Frontal cortex (tissue), 4 donors: ENCODE results near the gene FAM118A. TPM values are rescaled to one million over a fixed set of nuclear protein-coding genes. Genes with fewer than 3 reads are reported as not detected.
"Not testable (repeated sequence)": the region's sequence is repeated elsewhere in the genome, so short reads cannot be mapped to it uniquely, and the experiment has no call there.

Experiments
- DNase-seq, 2 donors: peaks; one replicate each; pipeline ENCODE4 v3.0.0; 2012; ENCODE audit warnings: low spot score in 2 of 2
- FAIRE-seq: peaks from 2 replicates; lab custom pipeline; 2012; peaks lifted over from hg19 to GRCh38; lab: Jason Lieb, UNC
- total RNA-seq: library from RNA; depleted of rRNA; stranded (reverse); fragments of >200 nt; gene quantifications from one replicate; pipeline ENCODE4 v1.2.3, GENCODE V29; 2014
- donor health status: control.
- donor health status: control.
- donor health status: control.

The FAM118A gene
- total RNA-seq, 1 donor from 2014 or later: 14.3 TPM

DNA sequence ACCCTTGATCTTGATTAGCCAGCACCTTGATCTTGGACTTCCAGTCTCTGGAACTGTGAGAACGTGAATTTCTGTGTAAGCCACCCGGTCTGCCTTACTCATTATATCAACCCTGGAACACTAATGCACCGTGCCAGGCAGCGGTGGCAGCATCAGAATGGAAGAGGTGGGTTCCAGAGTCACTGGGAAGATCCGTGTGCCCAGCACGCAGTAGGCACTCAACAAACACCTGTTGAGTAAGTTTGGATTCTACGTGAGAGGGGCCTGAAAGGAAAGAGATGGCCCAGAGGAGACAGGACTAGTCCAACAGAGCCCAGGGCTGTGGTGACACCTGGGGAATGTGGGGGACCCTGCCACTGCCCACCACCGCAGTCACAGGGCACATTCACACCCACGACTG lies 31.6 kb upstream of the FAM118A start:
- DNase-seq (no peak), FAIRE-seq (no peak)

DNA sequence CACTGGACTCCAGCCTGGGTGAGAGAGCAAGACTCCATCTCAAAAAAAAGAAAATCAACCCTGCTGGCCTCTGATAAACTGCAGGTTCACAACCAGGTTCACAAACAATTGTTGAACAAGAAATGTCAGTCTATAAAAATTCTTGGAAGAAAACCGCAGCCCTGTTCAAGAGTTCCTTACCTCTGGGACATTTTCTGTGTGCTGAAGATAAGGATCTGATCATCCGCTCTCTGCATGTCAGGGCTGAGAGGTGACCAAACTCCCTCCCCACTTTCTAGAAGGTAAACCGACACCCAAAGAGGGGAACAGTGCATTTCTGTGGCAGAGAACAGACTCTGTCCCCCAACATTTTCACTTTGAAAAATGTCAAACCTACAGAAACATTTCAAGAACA lies 29.1 kb upstream of the FAM118A start:
- FAIRE-seq (no peak), DNase-seq (no peak)

DNA sequence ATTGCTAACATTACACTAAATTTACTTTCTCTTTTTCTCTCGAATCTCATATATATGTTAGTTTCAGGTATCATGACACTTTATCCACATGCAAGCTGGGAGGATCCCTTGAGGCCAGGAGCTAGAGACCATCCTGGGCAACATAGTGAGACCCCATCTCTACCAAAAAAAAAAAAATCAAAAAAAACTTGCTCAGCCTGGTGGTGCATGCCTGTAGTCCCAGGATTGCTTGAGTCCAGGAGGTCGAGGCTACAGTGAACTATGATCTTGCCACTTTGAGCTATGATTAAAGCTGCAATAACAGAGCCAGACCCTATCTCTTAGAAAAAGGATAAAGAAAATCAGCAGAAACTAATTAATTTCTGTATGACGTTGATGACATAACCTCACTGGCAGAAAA lies 28.7 kb upstream of the FAM118A start:
- FAIRE-seq (no peak), DNase-seq (no peak)

DNA sequence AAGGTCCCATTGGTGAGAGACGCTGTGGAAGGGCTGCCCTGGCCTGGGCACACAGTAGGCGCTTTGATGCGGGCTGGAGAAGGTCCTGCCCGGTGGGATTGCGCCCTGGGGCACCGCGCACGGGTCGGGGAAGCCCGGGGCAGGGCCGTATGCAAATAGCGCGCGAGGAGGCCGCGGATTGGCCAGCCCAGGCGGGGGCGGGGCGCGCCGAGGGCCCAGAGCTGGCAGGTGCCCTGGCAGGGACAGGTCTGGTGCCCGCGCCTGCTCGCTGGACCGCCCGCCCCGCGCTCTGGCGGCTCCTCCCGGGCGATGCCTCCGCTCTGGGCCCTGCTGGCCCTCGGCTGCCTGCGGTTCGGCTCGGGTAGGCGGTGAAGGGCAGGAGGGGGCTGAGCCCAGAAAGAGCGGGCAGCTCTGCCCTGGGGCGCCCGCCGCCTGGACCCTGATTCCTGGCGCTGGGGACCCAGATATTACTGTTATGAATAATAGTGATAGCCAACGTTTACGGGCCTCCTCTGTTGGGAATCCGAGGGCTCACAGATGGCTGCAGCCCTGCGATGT lies 24.9 kb upstream of the FAM118A start, which contains the start of gene UPK3A:
UPK3A (plus strand) TSS at position 245 of the 558 bp plus-strand sequence; CDS start at position 310, 65 bp downstream.
- FAIRE-seq (no peak), DNase-seq (peak; percentile 43 to 64)

DNA sequence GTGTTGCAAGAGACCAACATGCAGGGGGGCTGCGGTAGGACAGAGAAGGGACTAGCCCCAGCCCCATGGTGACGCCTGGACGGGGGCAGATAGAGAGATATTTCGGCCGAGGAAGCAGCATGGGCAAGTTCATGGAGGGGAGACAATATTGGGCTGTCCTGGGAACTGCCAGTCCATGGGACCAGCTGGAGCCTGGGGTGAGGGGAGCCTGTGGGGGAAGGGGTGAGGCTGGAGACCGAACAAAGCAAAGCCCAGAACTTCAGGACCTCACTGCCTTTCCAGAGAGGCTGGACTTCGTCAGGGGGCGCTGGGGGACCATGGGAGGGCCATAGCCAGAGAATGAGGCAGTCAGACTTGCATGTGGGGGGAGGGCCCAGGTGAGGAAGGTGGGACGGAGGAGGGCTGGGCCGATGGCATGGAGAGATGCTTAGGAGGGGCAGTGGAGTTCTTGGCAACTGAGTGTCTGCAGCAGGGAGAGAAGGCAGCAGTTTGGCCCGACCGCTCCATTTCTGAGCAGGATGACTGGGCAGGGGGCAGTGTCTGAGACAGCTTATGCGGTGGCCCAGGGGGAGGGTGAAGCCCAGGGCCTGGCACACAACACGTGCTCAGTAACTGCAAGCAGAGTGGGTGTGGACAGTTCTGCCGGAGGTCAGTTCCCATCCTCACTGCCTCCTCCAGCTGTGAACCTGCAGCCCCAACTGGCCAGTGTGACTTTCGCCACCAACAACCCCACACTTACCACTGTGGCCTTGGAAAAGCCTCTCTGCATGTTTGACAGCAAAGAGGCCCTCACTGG lies 24.3 kb upstream of the FAM118A start:
- FAIRE-seq (no peak), DNase-seq (no peak)

DNA sequence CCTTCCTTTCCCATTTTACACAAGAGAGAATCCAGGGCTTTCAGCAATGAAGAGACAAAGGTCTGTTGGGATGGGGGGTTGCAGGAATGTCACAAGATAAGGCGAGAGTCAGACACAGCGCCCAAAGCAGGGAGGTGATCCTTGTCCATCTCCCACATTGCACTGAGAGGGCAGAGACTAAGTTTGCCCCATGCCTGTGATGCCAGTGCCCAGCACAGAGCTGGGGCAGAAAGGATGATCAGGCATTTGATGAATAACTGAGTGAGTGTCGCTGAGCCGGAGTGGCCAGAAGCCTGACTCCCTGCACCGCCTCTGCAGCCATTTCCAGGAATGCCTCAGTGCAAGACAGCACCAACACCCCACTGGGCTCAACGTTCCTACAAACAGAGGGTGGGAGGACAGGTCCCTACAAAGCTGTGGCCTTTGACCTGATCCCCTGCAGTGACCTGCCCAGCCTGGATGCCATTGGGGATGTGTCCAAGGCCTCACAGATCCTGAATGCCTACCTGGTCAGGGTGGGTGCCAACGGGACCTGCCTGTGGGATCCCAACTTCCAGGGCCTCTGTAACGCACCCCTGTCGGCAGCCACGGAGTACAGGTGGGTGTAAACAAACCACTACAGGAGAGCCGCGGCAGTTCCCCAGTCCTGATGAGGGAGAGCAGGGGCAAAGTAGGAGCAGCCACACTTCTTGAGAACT lies 22.7 kb upstream of the FAM118A start:
- FAIRE-seq: no peak

DNA sequence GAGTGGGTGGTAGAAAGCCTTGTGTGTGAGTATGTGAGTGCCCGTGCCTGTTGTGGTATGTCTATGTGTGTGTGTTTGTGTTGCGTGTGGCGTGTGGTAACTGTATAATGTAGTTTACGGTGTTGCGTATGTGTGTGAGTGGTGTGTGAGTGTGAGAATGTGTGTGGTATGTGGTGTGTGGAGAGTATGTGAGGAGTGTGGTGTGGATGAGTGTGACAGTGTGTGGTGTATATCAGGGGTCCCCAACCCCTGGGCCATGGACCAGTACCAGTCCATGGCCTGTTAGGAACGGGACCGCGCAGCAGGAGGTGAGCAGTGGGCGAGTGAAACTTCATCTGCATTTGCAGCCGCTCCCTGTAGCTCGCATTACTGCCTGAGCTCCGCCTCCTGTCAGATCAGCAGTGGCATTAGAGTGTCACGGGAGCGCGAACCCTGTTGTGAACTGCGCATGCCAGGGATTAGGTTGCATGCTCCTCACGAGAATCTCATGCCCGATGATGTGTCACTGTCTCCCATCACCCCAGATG lies 19.3 kb upstream of the FAM118A start:
- no peak for FAIRE-seq
- DNase-seq: no peak

More for the DNA sequence above, 22.7 kb upstream of the FAM118A start:
- no peak for DNase-seq

DNA sequence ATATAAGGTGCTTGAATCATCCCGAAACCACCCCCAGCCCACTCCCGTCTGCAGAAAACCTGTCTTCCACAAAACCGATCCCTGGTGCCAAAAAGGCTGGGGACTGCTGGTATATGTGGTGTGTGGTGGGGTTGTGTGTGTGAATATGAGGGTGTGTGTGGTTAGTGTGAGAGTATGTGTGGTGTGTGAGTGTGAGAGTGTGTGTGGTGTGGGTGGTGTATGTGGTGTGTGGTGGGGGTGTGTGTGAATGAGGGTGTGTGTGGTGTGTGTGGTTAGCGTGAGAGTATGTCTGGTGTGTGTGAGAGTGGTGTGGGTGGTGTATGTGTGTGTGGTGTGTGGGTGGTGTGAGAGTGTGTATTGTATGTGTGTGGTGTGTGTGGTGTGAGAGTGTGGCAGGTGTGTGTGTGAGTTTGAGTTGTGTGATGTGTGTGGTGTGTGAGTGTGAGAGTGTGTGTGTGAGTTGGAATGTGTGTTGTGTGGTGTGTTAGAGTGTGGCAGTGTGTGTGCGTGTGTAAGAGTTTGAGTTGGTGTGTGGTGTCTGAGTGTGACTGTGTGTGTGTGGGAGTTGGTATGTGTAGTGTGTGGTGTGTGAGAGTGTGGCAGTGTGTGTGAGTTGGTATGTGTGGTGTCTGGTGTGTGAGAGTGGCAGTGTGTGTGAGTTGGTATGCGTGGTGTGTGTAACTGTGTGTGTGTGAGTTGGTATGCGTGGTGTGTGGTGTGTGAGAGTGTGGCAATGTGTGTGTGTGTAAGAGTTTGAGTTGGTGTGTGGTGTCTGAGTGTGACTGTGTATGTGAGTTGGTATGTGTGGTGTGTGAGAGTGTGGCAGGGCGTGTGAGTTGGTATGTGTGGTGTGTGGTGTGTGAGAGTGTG lies 18.4 kb upstream of the FAM118A start:
- no peak for FAIRE-seq
- DNase-seq: no peak

DNA sequence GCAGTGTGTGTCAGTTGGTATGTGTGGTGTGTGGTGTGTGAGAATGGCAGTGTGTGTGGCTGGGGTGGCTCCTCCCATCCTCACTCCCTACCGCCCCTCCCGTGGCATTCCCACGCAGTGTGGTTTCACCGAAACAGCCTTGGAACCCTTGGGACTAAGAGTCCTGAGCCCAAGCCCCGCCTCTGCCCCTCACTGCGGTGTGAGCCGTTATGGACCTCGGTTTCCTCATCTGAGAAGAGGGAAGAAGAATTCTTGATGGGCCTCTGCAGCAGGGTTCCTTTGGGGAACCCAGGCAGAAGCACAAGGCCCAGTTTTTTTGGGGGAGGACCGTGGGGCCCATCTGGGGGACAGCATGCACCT lies 17.8 kb upstream of the FAM118A start:
- FAIRE-seq (no peak), DNase-seq (no peak)

DNA sequence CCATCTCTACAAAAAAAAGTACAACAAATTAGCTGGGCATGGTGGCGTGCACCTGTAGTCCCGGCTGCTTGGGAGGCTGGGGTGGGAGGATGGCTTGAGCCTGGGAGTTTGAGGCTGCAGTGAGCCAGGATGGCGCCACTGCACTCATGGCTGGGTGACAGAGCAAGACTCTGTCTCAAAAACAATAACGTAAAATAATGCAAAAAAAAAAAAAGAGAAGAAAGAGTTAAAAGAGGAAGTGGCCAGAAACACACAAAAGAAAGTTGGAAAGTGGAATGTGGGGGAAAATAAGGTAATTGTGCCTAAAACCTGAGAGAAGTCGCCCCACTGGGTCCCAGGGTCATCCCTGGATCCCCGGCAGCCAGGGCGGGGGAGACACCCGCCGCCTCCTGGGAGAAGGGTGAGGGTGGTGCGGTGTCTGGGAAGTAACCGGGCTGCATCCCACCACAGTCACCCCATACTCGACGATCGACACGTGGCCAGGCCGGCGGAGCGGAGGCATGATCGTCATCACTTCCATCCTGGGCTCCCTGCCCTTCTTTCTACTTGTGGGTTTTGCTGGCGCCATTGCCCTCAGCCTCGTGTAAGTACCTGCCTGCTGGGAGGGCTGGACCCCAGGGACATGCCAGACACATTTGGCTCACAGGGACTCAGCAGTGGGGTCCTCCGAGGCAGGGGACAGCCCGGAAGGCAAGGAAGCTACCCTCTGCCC lies 16.8 kb upstream of the FAM118A start:
- DNase-seq (no peak), FAIRE-seq (no peak)

DNA sequence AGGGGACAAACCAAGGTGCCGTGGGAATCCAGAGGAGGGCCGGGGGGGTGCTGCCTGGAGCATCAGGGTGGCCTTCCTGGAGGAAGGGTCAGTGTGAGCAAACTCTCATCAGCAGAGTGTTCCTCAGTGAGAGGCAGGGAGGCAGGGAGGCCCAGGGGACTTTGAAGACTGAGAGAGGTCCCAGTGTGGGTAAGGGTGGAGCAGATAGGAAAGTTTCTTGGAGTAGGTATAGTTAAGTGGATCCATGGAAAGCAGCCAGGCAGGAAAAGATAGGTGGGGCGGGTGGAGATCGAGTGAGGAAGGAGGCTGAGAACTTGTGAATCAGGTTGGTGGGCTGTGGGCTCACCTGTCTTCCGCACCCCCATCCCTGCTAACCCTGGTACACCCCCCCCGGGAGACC lies 15.7 kb upstream of the FAM118A start:
- DNase-seq: no peak
- FAIRE-seq: no peak

DNA sequence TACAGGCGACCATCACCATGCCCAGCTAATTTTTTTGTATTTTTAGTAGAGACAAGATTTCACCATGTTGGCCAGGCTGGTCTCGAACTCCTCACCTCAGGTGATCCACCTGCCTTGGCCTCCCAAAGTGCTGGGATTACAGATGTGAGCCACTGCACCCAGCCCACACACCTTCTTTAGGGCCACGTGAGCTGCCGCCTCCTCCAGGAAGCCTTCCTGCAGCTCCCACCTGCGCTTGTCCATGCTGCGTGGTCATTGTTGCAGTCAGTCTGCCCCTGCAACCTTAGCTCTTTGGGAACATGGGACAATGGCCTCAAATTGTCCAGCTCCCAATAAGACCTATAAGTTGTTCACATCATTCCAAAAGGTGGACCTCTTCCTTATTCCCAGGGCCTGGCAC lies 14.7 kb upstream of the FAM118A start:
- not testable (repeated sequence) for DNase-seq, FAIRE-seq

DNA sequence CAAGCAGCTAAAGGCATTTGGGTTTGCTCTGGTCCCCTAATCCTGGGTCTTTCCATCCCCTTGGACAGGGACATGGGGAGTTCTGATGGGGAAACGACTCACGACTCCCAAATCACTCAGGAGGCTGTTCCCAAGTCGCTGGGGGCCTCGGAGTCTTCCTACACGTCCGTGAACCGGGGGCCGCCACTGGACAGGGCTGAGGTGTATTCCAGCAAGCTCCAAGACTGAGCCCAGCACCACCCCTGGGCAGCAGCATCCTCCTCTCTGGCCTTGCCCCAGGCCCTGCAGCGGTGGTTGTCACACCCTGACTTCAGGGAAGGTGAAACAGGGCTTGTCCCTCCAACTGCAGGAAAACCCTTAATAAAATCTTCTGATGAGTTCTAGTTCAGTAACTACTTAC lies 14.2 kb upstream of the FAM118A start:
- FAIRE-seq (no peak), DNase-seq (no peak)

DNA sequence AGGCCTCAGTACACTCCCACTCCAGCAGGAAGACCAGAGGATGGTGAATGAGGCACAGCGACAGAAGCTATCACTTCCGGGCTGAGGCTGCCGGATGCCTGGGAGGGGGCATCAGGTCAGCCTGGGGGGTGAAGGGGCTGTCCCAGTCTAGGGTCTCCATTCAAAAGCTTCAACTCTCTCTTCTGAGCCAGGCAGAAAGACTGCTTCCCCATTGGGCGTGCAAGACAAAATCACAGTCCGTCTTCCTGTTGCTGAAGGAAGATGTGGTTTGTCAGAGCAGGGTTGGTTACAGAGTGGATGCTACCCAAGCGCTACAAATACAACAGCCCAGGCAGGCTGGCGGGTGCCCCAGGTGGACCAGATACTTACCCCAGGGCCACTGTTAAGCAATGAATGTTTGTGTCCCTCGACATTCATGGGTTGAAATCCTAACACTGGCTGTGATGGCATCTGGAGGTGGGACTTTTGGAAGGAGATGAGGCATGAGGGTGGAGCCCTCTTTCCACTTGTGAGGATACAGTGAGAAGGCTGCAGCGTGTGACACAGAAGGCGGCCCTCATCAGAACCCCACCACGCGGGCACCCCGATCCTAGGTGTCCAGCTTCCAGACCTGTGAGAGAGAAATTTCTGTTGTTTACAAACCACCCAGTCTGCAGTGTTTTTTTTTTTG lies 13.0 kb upstream of the FAM118A start:
- DNase-seq (no peak), FAIRE-seq (no peak)

DNA sequence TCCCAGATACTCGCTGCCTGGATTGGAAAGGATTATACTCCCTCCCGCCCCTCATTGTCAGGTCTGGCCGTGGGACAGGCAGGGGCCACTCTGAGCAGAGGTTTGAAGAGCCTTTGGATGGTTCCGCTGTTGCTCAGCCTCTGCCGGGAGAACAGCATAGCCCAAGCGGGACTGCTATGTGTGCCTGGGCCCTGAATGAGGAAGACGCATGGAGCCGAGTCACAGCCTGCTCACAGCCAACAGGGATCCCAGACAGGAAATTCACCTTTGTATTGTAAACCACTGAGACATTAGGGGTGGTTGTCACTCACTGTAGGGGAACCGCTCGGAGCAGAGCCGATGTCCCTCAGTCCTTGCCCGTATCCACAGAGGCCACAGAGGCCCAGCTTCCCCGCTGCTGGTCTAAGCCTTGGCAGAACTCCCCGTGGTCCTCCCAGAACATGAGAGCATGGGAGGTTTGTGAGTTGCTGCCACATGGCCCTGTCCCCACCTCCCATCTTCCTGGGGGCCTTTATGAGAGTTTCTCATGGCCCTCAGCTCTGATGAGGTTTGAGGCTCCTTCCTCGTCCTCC lies 10.7 kb upstream of the FAM118A start:
- DNase-seq (no peak), FAIRE-seq (no peak)

DNA sequence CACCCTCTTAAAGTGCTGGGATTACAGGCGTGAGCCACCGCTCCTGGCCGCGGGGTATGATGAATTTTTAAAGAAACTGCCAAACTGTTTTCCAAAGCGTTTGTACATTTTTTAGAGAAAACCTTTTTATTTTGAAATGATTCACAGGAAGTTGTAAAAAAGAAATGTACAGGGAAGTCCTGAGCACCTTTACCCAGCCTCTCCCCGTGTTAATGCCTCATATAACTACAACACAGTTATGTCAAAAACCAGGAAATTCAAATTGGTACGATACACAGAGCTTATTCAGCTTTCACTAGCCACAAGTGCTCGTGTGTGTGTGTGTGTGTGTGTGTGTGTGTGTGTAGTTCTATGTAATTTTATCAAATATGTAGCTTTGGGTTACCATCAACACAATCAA lies 7.0 kb upstream of the FAM118A start:
- FAIRE-seq: no peak
- no peak for DNase-seq

DNA sequence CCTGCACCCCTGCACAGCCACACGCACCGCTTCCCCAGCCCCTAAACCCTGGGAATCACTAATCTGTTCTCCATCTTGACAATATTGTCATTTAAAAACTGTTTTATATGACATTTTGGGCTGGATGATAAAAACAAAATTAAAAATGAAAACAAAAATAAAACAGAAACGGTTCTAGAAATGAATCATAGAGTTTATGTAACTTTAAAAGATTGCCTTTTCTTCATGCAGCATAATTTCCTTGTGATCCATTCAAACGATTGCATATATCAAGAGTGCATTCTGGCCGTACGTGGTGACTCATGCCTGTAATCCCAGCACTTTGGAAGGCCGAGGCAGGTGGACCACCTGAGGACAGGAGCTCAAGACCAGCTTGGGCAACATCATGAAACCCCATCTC lies 6.6 kb upstream of the FAM118A start:
- DNase-seq (no peak), FAIRE-seq (no peak)

DNA sequence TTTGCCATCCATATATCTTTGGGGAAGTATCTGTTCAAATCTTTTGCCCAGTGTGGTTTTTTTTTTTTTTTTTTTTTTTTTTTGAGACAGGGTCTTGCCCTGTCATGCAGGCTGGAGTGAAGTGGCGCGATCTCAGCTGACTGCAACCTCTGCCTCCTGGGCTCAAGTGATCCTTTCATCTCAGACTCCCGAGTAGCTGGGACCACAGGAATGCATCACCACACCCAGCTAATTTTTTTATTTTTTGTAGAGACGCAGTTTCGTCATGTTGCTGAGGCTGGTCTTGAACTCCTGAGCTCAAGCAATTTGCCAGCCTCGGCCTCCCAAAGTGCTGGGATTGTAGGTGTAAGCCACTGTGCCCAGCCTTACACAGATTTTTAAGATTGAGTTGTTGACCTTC lies 4.8 kb upstream of the FAM118A start:
- DNase-seq (no peak), FAIRE-seq (no peak)
